WI38 (cell line): ENCODE results near the gene FAM120AOS.

Source experiments
- H3K4me3 ChIP-seq: 2 replicates; pipeline ENCODE4 v1.5.1; 2011; ENCODE audit warnings: low read depth, mild to moderate bottlenecking, control low read depth, low read length
- CTCF ChIP-seq: IDR thresholded peaks from 2 replicates; pipeline ENCODE4 v1.5.1; 2012; ENCODE audit warnings: low read depth, mild to moderate bottlenecking, control low read depth, low read length

FAM120AOS gene

GRCh38 chr9:93453047-93453914 lies at the start of gene FAM120AOS:
TSS of gene FAM120AOS (minus strand) at chr9:93453581. CDS start at chr9:93452709, 872 bp downstream.
- no peak for TF ChIP-seq CTCF
- peak within 1 kb of the TSS; percentile 91 for H3K4me3 ChIP-seq

GRCh38 chr9:93501406-93501805 lies 48.0 kb upstream of the FAM120AOS start:
- H3K4me3 ChIP-seq = peak overlapping the region; percentile 44
- TF ChIP-seq CTCF = no peak

- TF ChIP-seq CTCF = no peak
- H3K4me3 ChIP-seq = peak overlapping the region; percentile 44
Measured at GRCh38 chr9:93500571-93501298, 47.4 kb upstream of the FAM120AOS start.

- TF ChIP-seq CTCF = no peak
- H3K4me3 ChIP-seq = no peak overlapping the region
Measured at GRCh38 chr9:93496285-93496684, 42.9 kb upstream of the FAM120AOS start.

- no peak for TF ChIP-seq CTCF
- no peak overlapping the region for H3K4me3 ChIP-seq
Measured at GRCh38 chr9:93493949-93494348, 40.6 kb upstream of the FAM120AOS start.

GRCh38 chr9:93492327-93492726 lies 38.9 kb upstream of the FAM120AOS start:
- no peak overlapping the region for H3K4me3 ChIP-seq
- TF ChIP-seq CTCF = no peak
